HK-2 (cell line): ENCODE data around the gene CACNA2D3.

Experiments used
- DNase-seq: peaks from one replicate; pipeline ENCODE4 v3.0.0-alpha.2; 2018; ENCODE audit not compliant: unreplicated experiment

CACNA2D3 gene

GRCh38 chr3:54341811-54342210, 219.5 kb downstream of the CACNA2D3 start:
- DNase-seq: no peak

GRCh38 chr3:54342676-54343075, 220.3 kb downstream of the CACNA2D3 start:
- DNase-seq: no peak

- no peak for DNase-seq
Observed at GRCh38 chr3:54343495-54343894, 221.1 kb downstream of the CACNA2D3 start.

- no peak for DNase-seq
Observed at GRCh38 chr3:54344601-54345231, 222.4 kb downstream of the CACNA2D3 start.

- no peak for DNase-seq
Observed at GRCh38 chr3:54345847-54346375, 223.6 kb downstream of the CACNA2D3 start.

DNA sequence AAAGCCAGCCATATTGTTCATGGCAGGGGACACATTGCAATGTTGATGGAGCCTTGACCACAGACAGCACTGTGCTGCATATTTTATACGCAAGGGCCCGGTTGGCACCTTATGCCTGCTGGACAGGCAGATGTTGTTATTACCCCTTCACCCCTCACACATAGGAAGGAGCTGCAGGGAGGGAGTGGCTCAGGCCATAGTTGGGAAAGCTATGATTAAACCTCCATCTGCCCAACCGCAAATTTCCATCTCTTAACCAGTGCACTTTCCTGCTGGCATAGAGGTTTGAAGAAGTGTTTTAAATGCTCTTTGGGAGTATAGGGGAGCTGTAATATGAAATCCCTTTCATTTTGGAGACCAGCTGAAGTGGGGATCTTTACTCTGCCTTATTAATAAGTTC, 224.7 kb downstream of the CACNA2D3 start:
- no peak for DNase-seq

DNA sequence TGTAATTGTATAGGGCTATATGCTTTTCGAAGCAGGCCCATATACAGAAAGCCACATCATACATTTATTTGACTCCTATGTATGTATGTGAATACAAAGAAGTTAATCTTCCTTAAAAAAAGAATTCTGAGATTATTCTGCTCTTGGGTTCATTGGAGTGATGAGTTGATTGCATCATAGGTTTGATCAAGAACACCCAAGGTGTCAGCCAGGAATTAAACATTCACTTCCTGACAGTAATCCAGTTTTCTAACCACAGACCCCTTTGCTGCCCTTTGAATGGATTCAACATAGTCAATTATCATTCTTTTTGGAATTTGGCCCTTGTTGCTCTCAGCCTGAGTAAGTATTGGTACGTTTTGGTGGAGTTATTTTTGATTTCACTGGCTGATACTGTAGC, 225.6 kb downstream of the CACNA2D3 start:
- DNase-seq: no peak

GRCh38 chr3:54349231-54349652, 226.9 kb downstream of the CACNA2D3 start:
- no peak for DNase-seq

GRCh38 chr3:54349691-54350090, 227.3 kb downstream of the CACNA2D3 start:
- DNase-seq: no peak

DNA sequence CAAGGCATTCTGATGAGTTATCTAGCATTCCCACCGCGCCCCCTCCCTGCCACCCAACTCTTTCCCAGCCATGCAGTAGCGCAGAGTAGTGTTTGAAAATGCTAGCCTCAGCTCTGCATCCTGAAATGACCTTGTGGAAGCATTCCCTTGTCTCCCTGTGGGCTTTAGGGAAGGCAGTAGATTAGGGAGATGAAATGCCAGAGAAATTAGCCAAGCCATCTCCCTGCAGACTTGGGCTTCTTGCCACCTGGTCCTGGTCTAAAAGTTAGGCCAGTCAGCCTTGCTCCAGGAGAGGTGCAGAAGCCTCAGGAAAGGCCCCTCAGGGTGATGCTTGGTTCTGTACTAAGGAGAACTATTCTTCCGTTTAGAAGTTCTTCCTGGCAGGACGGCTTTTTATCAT, 231.2 kb downstream of the CACNA2D3 start:
- no peak for DNase-seq

DNA sequence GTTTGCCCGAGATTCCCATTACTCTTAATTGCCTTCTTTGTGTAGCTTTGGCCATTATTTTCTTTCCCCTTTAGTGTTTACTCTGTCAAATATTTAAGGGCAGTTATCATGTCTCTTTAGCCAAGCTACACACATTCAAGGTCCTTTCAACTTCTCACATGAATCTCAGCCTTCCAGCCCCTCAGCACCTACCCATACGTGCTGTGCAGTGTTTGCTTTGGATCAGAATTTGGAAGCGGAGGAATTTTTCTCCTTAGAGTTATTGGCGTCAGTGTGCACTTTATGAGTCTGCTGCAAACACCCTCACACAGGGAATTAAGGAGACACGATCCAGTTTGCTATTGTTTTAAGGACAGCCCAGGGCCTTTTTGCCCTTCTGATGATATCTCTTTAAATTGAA, 231.6 kb downstream of the CACNA2D3 start:
- DNase-seq: no peak

GRCh38 chr3:54355800-54356199, 233.4 kb downstream of the CACNA2D3 start:
- no peak for DNase-seq

DNA sequence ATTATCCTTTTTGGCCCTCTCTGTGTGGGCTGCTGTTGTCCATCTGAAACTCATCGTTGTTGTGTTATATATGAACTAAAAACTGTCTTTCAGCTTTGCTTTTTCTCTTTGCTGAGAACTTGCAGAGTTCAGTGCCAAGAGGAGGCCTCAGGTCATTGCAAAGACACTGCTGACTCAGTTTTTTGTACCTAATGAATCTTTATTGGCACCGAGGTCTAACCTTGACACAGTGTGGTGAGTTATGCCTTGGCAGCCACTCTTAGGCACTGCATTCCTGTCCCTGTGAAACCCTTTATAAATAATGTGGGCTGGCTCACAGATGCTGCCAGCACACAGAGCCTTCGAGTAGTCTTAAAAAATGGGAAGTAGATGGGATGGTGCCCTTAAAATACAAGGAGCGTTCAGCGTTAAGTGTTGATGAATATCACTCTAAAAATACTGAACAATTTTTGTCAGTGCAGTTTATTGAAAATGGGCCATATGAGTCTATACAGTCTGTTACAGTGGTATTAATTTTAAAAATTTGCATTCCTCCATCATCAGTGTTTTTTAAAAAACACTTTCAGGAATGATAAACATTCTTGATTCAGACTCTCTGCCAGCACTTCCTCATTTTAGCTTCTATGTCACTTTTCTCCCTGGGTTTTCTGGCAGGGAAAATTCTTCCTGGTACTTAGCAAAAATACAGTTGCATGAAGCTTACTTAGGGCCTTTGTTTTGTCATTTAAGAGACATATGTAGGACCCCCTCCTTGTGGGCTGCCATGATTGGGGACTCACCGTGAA, 234.1 kb downstream of the CACNA2D3 start:
- DNase-seq: no peak

DNA sequence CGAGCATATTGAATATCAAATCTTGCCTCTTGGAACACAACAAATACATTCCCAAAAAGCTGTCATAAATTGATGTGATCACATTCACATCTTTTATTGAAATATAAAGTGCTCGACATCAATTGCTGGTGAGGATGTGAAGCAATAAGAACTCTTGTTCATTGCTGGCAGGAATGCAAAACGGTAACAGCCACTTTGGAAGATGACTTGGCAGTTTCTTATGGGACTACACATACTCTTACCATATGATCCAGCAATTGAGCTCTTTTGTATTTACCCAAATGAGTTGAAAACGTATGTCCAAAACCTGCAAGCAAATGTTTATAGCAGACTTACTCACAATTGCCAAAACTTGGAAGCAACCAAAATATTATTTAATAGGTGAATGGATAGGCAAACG, 234.9 kb downstream of the CACNA2D3 start:
- no peak for DNase-seq

GRCh38 chr3:54358316-54358715, 236.0 kb downstream of the CACNA2D3 start:
- no peak for DNase-seq

GRCh38 chr3:54358969-54359694, 236.8 kb downstream of the CACNA2D3 start:
- DNase-seq: no peak

- no peak for DNase-seq
Observed at GRCh38 chr3:54360320-54360719, 238.0 kb downstream of the CACNA2D3 start.

DNA sequence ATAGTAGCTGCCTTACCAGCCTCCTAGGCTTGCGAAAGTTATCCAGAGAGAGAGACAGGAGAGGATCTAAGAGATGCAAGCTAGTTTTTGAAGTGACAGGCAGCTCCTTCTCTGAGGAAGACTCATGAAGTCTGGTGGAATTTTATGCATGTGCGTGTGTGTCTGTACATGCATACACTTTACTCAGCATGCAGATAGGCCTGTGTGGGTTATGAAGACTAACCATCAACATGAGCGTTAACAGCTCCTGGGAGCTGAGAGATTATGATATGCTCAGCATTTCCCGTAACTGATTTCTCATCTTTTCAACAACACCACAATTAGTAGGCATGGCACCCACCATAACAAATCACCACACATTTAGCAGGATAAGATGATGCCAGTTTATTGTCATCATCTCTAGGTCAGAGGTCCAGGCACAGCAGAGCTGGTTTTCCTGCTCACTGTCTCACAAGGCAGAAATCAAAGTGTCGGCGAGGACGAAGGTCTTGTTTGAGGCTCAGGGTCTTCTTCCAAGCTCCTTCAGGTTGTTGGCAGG, 239.5 kb downstream of the CACNA2D3 start:
- no peak for DNase-seq

- DNase-seq: no peak
Observed at GRCh38 chr3:54366007-54366750, 243.8 kb downstream of the CACNA2D3 start.

DNA sequence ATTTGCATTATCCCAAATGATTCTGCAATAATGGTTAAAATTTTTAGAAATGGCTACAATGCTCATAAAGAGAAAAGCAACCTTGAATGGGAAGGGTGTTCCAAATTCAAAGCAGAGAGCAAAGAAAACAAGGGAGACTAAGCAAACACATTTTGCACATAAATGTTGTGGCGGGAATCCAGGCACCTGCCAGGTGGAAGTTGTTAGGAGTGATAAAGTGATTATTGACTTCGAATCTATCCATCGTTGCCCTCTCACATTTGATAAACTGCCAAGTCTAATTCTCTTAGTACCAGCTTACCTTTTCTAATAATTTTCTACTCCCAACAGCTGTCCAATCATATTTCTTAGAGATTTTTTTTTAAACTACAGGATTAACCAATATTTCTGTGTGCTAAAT, 244.5 kb downstream of the CACNA2D3 start:
- no peak for DNase-seq

DNA sequence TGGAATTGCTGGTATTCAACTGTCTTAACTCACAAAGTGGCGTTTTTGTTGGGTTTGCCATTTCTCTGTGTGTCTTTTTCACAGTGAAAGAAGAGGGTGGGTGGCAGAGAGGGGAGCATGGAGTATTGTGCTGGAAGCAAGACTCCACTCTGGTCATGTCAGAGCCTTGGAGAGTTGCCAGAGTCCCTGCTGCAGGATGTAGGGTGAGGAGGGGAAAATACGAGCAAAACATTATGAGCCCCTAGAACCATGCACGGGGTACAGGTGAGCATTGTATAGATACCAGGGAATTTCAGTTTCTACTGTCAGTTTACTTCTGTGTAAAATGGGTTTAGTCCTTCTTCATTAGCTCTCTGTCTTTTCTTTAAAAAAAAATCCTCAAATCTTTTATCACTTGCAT, 249.9 kb downstream of the CACNA2D3 start:
- DNase-seq: no peak
